HAP-1 (cell line): Measurements from ENCODE around the gene QTRT2.

Source experiments
- DNase-seq, 2 experiments: peaks; one replicate each; pipeline ENCODE4 v3.0.0-alpha.2; 2016 to 2020; ENCODE audit warnings: low spot score in 2 of 2
- H3K27me3 ChIP-seq: fragments of 250-450 bp; sonication (Bioruptor Pico); 2 replicates; pipeline ENCODE4 v1.5.1; 2020; ENCODE audit warnings: low read depth, mild to moderate bottlenecking, moderate library complexity
- H3K36me3 ChIP-seq: fragments of 250-450 bp; sonication (Bioruptor Pico); replicated peaks from 2 replicates; pipeline ENCODE4 v1.5.1; 2020; ENCODE audit warnings: mild to moderate bottlenecking
- H3K4me1 ChIP-seq: fragments of 250-450 bp; sonication (Bioruptor Pico); 2 replicates; pipeline ENCODE4 v1.5.1; 2020; ENCODE audit warnings: mild to moderate bottlenecking
- H3K4me3 ChIP-seq: fragments of 250-450 bp; sonication (Bioruptor Pico); 2 replicates; pipeline ENCODE4 v1.5.1; 2020; ENCODE audit warnings: mild to moderate bottlenecking, moderate library complexity
- H3K9me3 ChIP-seq: fragments of 250-450 bp; sonication (Bioruptor Pico); 2 replicates; pipeline ENCODE4 v1.5.1; 2020; ENCODE audit warnings: mild to moderate bottlenecking, moderate library complexity
- in situ Hi-C: fragments of 300-500 bp; cut with MboI; formaldehyde crosslinking; loops from 3 replicates; pipeline ENCODE4 v1.14.3; 2020; ENCODE audit warnings: low sequenced_read_pairs, inconsistent platforms, mixed read lengths

Gene QTRT2

GRCh38 chr3:114056130-114057010, at the start of gene QTRT2, which contains the start of gene CCDC191:
Gene QTRT2, plus strand, starts transcription at chr3:114056737. Its CDS starts 8,521 bp downstream, at chr3:114065258.
Gene CCDC191, minus strand, starts transcription at chr3:114056526. Its CDS starts 60 bp downstream, at chr3:114056466.
- peak; percentile 98 to 100 for DNase-seq
- Histone ChIP-seq H3K36me3 (peaks cover 5% of the 10 kb centered on the region), H3K9me3 (no peaks in the 10 kb centered on the region), H3K4me1 (peaks cover 6% of the 10 kb centered on the region; the same call in 1 of the 2 replicates), H3K4me3 (peak within 1 kb of the TSS; percentile 70), H3K27me3 (no peaks in the 10 kb centered on the region)
- in situ Hi-C loops, result loop anchor here (25.0 kb wide), 1 partner anchor 219 kb away; the partner anchor contains the start of gene GRAMD1C

- no peak for DNase-seq
- Histone ChIP-seq H3K9me3 (no peaks in the 10 kb centered on the region), H3K36me3 (no peaks in the 10 kb centered on the region), H3K27me3 (no peaks in the 10 kb centered on the region), H3K4me3 (no peak overlapping the region), H3K4me1 (no peaks in the 10 kb centered on the region)
- in situ Hi-C loops, result no loop called here
These were observed 45.3 kb upstream of the QTRT2 start for GRCh38 chr3:114011059-114011797.

GRCh38 chr3:114014211-114014610, 42.3 kb upstream of the QTRT2 start:
- H3K36me3 ChIP-seq, result no peaks in the 10 kb centered on the region
- in situ Hi-C loops, result no loop called here
- no peaks in the 10 kb centered on the region for H3K27me3 ChIP-seq

GRCh38 chr3:114019486-114019885, 37.1 kb upstream of the QTRT2 start:
- in situ Hi-C loops, result no loop called here
- Histone ChIP-seq H3K9me3 (no peaks in the 10 kb centered on the region), H3K27me3 (no peaks in the 10 kb centered on the region)

More at GRCh38 chr3:114014211-114014610, 42.3 kb upstream of the QTRT2 start:
- DNase-seq, result no peak
- Histone ChIP-seq H3K4me3 (no peak overlapping the region), H3K4me1 (no peaks in the 10 kb centered on the region), H3K9me3 (no peaks in the 10 kb centered on the region)

GRCh38 chr3:114020907-114021306, 35.6 kb upstream of the QTRT2 start:
- in situ Hi-C loops, result no loop called here
- no peaks in the 10 kb centered on the region for H3K36me3 ChIP-seq
- DNase-seq, result no peak

More at GRCh38 chr3:114019486-114019885, 37.1 kb upstream of the QTRT2 start:
- H3K4me3 ChIP-seq, result no peak overlapping the region
- no peak for DNase-seq
- no peaks in the 10 kb centered on the region for H3K4me1 ChIP-seq
- no peaks in the 10 kb centered on the region for H3K36me3 ChIP-seq

GRCh38 chr3:114022145-114022802, 34.3 kb upstream of the QTRT2 start:
- Histone ChIP-seq H3K4me1 (no peaks in the 10 kb centered on the region), H3K4me3 (no peak overlapping the region), H3K27me3 (no peaks in the 10 kb centered on the region), H3K9me3 (no peaks in the 10 kb centered on the region), H3K36me3 (no peaks in the 10 kb centered on the region)
- DNase-seq, result peak in 1 of 2 experiments; percentile 46
- in situ Hi-C loops, result no loop called here

More at GRCh38 chr3:114020907-114021306, 35.6 kb upstream of the QTRT2 start:
- no peaks in the 10 kb centered on the region for H3K4me1 ChIP-seq
- no peaks in the 10 kb centered on the region for H3K9me3 ChIP-seq
- H3K27me3 ChIP-seq, result no peaks in the 10 kb centered on the region
- H3K4me3 ChIP-seq, result no peak overlapping the region

- Histone ChIP-seq H3K27me3 (no peaks in the 10 kb centered on the region), H3K4me1 (no peaks in the 10 kb centered on the region), H3K36me3 (no peaks in the 10 kb centered on the region), H3K9me3 (no peaks in the 10 kb centered on the region), H3K4me3 (no peak overlapping the region)
- in situ Hi-C loops, result no loop called here
- no peak for DNase-seq
These were observed 31.1 kb upstream of the QTRT2 start for GRCh38 chr3:114025451-114025850.

GRCh38 chr3:114026331-114026730, 30.2 kb upstream of the QTRT2 start:
- no peak for DNase-seq
- Histone ChIP-seq H3K4me3 (no peak overlapping the region), H3K36me3 (no peaks in the 10 kb centered on the region), H3K4me1 (no peaks in the 10 kb centered on the region), H3K9me3 (no peaks in the 10 kb centered on the region), H3K27me3 (no peaks in the 10 kb centered on the region)
- in situ Hi-C loops, result no loop called here

GRCh38 chr3:114033721-114034120, 22.8 kb upstream of the QTRT2 start:
- in situ Hi-C loops, result no loop called here
- H3K4me3 ChIP-seq, result no peak overlapping the region
- no peaks in the 10 kb centered on the region for H3K4me1 ChIP-seq
- H3K27me3 ChIP-seq, result no peaks in the 10 kb centered on the region
- DNase-seq, result no peak
- H3K36me3 ChIP-seq, result no peaks in the 10 kb centered on the region
- H3K9me3 ChIP-seq, result no peaks in the 10 kb centered on the region

GRCh38 chr3:114034211-114034610, 22.3 kb upstream of the QTRT2 start:
- Histone ChIP-seq H3K27me3 (no peaks in the 10 kb centered on the region), H3K4me1 (no peaks in the 10 kb centered on the region), H3K9me3 (no peaks in the 10 kb centered on the region), H3K36me3 (no peaks in the 10 kb centered on the region), H3K4me3 (no peak overlapping the region)
- no peak for DNase-seq
- in situ Hi-C loops, result no loop called here

- H3K4me1 ChIP-seq, result no peaks in the 10 kb centered on the region
- in situ Hi-C loops, result no loop called here
- no peaks in the 10 kb centered on the region for H3K9me3 ChIP-seq
- H3K4me3 ChIP-seq, result no peak overlapping the region
- no peaks in the 10 kb centered on the region for H3K36me3 ChIP-seq
- no peaks in the 10 kb centered on the region for H3K27me3 ChIP-seq
- DNase-seq, result no peak
These were observed 21.6 kb upstream of the QTRT2 start for GRCh38 chr3:114034787-114035545.

- no peaks in the 10 kb centered on the region for H3K4me1 ChIP-seq
- no peak for DNase-seq
- in situ Hi-C loops, result no loop called here
These were observed 20.6 kb upstream of the QTRT2 start for GRCh38 chr3:114035896-114036295.

GRCh38 chr3:114043205-114043604, 13.3 kb upstream of the QTRT2 start:
- Histone ChIP-seq H3K4me3 (no peak overlapping the region), H3K27me3 (peaks cover 6% of the 10 kb centered on the region; the same call in 1 of the 2 replicates), H3K36me3 (no peaks in the 10 kb centered on the region), H3K4me1 (no peaks in the 10 kb centered on the region), H3K9me3 (no peaks in the 10 kb centered on the region)
- no peak for DNase-seq
- in situ Hi-C loops, result no loop called here

More at GRCh38 chr3:114035896-114036295, 20.6 kb upstream of the QTRT2 start:
- no peaks in the 10 kb centered on the region for H3K27me3 ChIP-seq
- no peaks in the 10 kb centered on the region for H3K36me3 ChIP-seq
- H3K4me3 ChIP-seq, result no peak overlapping the region
- no peaks in the 10 kb centered on the region for H3K9me3 ChIP-seq
